ENCODE data around the gene ZFYVE28.

DNA sequence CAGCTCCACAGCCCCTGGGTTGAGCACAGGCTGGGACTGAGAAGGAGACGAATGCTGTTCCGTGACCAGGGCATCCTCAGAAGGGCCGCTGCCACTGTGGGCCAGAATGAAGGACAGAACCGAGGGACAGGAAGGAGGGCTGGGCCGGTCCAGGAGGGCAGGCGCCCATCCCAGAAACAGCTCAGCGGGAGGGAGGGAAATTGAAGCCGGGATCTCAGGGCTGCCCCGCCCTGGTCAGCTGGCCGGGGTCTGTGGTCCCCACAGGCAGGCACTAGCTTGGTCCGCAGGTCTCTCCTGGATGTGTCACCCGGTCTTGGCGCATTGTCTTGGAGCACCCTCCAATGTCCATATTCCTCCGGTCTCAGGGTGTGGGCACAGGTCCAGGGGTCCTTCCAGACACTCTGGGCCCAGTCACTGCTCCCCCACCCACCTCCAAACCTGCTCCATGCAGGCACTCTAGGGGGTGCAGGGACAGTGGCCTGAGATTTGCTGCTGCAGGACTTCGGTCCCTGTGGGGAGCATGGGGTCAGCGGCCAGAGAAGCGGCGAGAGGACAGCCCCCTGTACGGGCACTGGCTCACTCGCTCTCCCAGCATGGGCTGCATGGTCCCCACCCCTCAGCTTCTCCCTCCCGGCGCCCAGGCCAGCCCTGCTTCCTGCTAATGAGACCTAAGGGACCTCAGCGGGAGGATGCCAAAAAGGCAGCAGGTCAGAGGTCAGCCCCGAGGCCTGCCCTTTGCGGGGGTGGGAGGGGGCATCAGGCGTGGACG is 132.6 kb downstream of the ZFYVE28 start:
- TF ChIP-seq, protein P1, sequence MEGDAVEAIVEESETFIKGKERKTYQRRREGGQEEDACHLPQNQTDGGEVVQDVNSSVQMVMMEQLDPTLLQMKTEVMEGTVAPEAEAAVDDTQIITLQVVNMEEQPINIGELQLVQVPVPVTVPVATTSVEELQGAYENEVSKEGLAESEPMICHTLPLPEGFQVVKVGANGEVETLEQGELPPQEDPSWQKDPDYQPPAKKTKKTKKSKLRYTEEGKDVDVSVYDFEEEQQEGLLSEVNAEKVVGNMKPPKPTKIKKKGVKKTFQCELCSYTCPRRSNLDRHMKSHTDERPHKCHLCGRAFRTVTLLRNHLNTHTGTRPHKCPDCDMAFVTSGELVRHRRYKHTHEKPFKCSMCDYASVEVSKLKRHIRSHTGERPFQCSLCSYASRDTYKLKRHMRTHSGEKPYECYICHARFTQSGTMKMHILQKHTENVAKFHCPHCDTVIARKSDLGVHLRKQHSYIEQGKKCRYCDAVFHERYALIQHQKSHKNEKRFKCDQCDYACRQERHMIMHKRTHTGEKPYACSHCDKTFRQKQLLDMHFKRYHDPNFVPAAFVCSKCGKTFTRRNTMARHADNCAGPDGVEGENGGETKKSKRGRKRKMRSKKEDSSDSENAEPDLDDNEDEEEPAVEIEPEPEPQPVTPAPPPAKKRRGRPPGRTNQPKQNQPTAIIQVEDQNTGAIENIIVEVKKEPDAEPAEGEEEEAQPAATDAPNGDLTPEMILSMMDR (IDR thresholded peaks at IDR 0.05; ENCODE audit: control extremely low read depth in 1 of 3, insufficient read depth in 1 of 3, low read depth in 1 of 3, low read length in 3 of 3) = no peak
- TF ChIP-seq, protein P2, sequence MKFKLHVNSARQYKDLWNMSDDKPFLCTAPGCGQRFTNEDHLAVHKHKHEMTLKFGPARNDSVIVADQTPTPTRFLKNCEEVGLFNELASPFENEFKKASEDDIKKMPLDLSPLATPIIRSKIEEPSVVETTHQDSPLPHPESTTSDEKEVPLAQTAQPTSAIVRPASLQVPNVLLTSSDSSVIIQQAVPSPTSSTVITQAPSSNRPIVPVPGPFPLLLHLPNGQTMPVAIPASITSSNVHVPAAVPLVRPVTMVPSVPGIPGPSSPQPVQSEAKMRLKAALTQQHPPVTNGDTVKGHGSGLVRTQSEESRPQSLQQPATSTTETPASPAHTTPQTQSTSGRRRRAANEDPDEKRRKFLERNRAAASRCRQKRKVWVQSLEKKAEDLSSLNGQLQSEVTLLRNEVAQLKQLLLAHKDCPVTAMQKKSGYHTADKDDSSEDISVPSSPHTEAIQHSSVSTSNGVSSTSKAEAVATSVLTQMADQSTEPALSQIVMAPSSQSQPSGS (IDR thresholded peaks at IDR 0.05; ENCODE audit: low read length) = no peak
- TF ChIP-seq ZNF274 (IDR thresholded peaks at IDR 0.05; ENCODE audit: borderline replicate concordance, extremely low read depth, low read length) (no peak), CEBPB (IDR thresholded peaks at IDR 0.05; ENCODE audit: low read depth, low read length) (no peak), MAFK (IDR thresholded peaks at IDR 0.05; ENCODE audit: low read depth, low read length) (no peak), JUND (IDR thresholded peaks at IDR 0.05; ENCODE audit: low read length) (no peak), EZH2 (IDR thresholded peaks at IDR 0.05; ENCODE audit: low read depth, low read length, severe bottlenecking) (no peak), EP300 (IDR thresholded peaks at IDR 0.05; ENCODE audit: borderline replicate concordance in 1 of 2, low read depth in 2 of 2, low read length in 2 of 2) (no peak), RAD21 (IDR thresholded peaks at IDR 0.05 in 1 of 2, conservative IDR thresholded peaks at IDR 0.05 in 1 of 2; ENCODE audit: low read depth in 2 of 2, low read length in 2 of 2) (no peak), NRF1 (IDR thresholded peaks at IDR 0.05; ENCODE audit: low read depth, low read length) (no peak), RNF2 (IDR thresholded peaks at IDR 0.05; ENCODE audit: borderline replicate concordance, low read depth, low read length, missing control alignments, poor library complexity, severe bottlenecking) (no peak)
- TF ChIP-seq, protein P3, sequence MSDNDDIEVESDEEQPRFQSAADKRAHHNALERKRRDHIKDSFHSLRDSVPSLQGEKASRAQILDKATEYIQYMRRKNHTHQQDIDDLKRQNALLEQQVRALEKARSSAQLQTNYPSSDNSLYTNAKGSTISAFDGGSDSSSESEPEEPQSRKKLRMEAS (IDR thresholded peaks at IDR 0.05) = no peak
- TF ChIP-seq, protein P4, sequence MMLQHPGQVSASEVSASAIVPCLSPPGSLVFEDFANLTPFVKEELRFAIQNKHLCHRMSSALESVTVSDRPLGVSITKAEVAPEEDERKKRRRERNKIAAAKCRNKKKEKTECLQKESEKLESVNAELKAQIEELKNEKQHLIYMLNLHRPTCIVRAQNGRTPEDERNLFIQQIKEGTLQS (IDR thresholded peaks at IDR 0.05; ENCODE audit: insufficient read depth, low read depth, low read length) = no peak

All from H1 (cell line).